Testis (tissue), 5 donors: Measurements from ENCODE around the gene RAB11A. TPM values are rescaled to one million over a fixed set of nuclear protein-coding genes. Genes with fewer than 3 reads are reported as not detected.

Source experiments
- DNase-seq: peaks from one replicate; pipeline ENCODE4 v3.0.0-alpha.2; 2019
- H3K27ac ChIP-seq, 2 donors: fragments of 200-600 bp; sonication (generic); one replicate each; pipeline ENCODE4 v1.5.1; 2019
- H3K27me3 ChIP-seq: fragments of 200-600 bp; sonication (generic); one replicate; pipeline ENCODE4 v1.5.1; 2019
- H3K36me3 ChIP-seq: fragments of 200-600 bp; sonication (generic); one replicate; pipeline ENCODE4 v1.5.1; 2017; ENCODE audit warnings: low read depth; ENCODE audit errors: missing control alignments
- H3K4me1 ChIP-seq: fragments of 200-600 bp; sonication (generic); one replicate; pipeline ENCODE4 v1.5.1; 2019
- H3K4me3 ChIP-seq, 2 donors: fragments of 200-600 bp; sonication (generic); one replicate each; pipeline ENCODE4 v1.5.1; 2017 to 2019
- H3K9me3 ChIP-seq: fragments of 200-600 bp; sonication (generic); one replicate; pipeline ENCODE4 v1.5.1; 2017
- POLR2A ChIP-seq: fragments of 450-650 bp; IDR thresholded peaks from one replicate; pipeline ENCODE4 v1.6.1; 2017; ENCODE audit warnings: antibody characterized with exemption, mild to moderate bottlenecking, moderate library complexity
- WGBS, 2 donors: methylation state at CpG; one replicate each; pipeline ENCODE4 v1.1.5; 2018; 5-methylcytosine and 5-hydroxymethylcytosine counted together
- intact Hi-C: fragments of 100-400 bp; cut with DNase I; formaldehyde crosslinking; loops from one replicate; pipeline ENCODE4 v1.15.1; 2023; ENCODE audit warnings: low total_unique reads
- long read RNA-seq, 2 donors: transcript quantifications; one replicate each; lab custom pipeline, GENCODE V29; 2026
- polyA plus RNA-seq: library from polyadenylated mRNA; stranded (reverse); fragments of 350-450 nt; fragmentation: Illumina TruSeq; extraction: RNeasy Lipid Tissue Mini Kit (QIAGEN cat#74804); gene quantifications from one replicate; pipeline ENCODE4 v1.2.3, GENCODE V29; 2014; ENCODE audit warnings: low read depth, low replicate concordance; ENCODE audit not compliant: insufficient read depth
- total RNA-seq, 2 donors: library from RNA; depleted of rRNA; stranded (reverse); fragments of >200 nt; gene quantifications; one replicate each; pipeline ENCODE4 v1.2.3, GENCODE V29; 2016
- TF ChIP-seq, protein P1 (sequence below), 3 experiments: fragments of 450-650 bp in 2 of 3; fragments of 200-600 bp in 1 of 3; sonication (generic) in 1 of 3; IDR thresholded peaks; one replicate each; pipeline ENCODE4 v1.5.1; 2016 to 2019; ENCODE audit warnings: antibody characterized with exemption in 3 of 3, mild to moderate bottlenecking in 2 of 3, moderate library complexity in 1 of 3

The RAB11A gene
- total RNA-seq, result 100 to 1,000 TPM; 221 to 307 TPM
- 546 TPM for polyA plus RNA-seq
- long read RNA-seq, donor 1, full-length matches to known transcripts, result 83 of 120 reads
- long read RNA-seq, donor 1, partial matches to known transcripts, result 11 of 120 reads
- long read RNA-seq, donor 1, other reads (novel, unspliced or antisense), result 26 of 120 reads
- long read RNA-seq, donor 2, full-length matches to known transcripts, result 59 of 88 reads
- long read RNA-seq, donor 2, partial matches to known transcripts, result 29 of 88 reads
- long read RNA-seq, donor 2, other reads (novel, unspliced or antisense), result 0 of 88 reads

DNA sequence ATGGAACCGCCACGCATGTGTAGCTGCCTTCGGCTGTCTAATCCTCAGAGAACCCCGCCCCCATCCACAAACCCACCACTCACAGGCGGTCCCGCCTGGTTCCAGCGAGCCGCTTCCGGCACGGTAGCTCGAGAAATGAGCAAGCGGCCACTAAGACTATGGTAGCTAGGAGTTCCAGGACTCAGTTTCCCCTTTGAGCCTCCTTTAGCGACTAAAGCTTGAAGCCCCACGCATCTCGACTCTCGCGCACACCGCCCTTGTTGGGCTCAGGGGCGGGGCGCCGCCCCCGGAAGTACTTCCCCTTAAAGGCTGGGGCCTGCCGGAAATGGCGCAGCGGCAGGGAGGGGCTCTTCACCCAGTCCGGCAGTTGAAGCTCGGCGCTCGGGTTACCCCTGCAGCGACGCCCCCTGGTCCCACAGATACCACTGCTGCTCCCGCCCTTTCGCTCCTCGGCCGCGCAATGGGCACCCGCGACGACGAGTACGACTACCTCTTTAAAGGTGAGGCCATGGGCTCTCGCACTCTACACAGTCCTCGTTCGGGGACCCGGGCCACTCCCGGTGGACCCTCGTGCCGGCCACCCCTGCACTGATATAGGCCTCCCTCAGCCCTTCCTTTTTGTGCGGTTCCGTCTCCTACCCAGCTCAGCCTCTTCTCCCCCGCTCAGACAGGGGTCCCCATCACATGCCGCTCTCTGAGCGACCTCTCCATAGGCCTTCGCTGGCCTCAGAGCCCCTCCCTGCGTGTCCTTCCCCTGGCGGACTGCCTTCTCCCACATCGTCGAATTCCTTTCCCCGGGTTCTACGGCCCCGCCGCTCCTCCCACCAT lies at the start of gene RAB11A:
Gene RAB11A, plus strand, starts transcription at position 366 of the 828 bp plus-strand sequence. Its CDS starts 95 bp downstream, at position 461.
- Histone ChIP-seq H3K27ac (peak within 1 kb of the TSS; percentile 92 to 97), H3K36me3 (no peaks in the 10 kb centered on the region), H3K9me3 (no peaks in the 10 kb centered on the region), H3K27me3 (no peaks in the 10 kb centered on the region), H3K4me1 (peaks cover 5% of the 10 kb centered on the region), H3K4me3 (peak within 1 kb of the TSS; percentile 66 to 95)
- peak; percentile 98 for DNase-seq
- intact Hi-C loops, result no loop called here
- WGBS, 2 donors, result 0 to 3% methylated on average over 22 to 61 of the region's 62 CpGs
- peak; percentile 93 for TF ChIP-seq POLR2A
- TF ChIP-seq, protein P1, sequence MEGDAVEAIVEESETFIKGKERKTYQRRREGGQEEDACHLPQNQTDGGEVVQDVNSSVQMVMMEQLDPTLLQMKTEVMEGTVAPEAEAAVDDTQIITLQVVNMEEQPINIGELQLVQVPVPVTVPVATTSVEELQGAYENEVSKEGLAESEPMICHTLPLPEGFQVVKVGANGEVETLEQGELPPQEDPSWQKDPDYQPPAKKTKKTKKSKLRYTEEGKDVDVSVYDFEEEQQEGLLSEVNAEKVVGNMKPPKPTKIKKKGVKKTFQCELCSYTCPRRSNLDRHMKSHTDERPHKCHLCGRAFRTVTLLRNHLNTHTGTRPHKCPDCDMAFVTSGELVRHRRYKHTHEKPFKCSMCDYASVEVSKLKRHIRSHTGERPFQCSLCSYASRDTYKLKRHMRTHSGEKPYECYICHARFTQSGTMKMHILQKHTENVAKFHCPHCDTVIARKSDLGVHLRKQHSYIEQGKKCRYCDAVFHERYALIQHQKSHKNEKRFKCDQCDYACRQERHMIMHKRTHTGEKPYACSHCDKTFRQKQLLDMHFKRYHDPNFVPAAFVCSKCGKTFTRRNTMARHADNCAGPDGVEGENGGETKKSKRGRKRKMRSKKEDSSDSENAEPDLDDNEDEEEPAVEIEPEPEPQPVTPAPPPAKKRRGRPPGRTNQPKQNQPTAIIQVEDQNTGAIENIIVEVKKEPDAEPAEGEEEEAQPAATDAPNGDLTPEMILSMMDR (IDR thresholded peaks at IDR 0.05), result no peak

DNA sequence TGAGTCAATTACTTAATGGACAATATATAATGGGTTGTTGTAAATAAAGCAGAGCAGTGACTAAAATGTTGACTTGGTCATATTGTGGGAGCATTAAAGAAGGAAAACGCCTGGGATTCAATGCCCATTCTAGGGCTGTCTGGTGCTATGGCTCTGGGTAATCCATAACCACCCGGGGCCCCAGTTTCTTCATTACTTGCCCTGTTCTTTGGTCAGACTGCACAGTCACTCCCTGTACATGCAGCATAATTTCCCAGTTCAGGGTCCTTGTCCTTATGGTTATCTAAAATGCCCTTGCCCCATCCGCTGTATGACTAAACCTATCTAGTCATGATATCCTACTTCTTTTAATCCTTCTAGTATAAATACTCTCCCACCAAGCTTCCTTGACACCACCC lies 49.7 kb upstream of the RAB11A start:
- H3K4me3 ChIP-seq, result no peak overlapping the region
- no peak overlapping the region for H3K27ac ChIP-seq
- intact Hi-C loops, result no loop called here
- 92 to 97% methylated on average over 3 of the region's 3 CpGs for WGBS, 2 donors
- H3K27me3 ChIP-seq, result no peaks in the 10 kb centered on the region
- H3K4me1 ChIP-seq, result no peaks in the 10 kb centered on the region
- no peak for DNase-seq
- H3K9me3 ChIP-seq, result no peaks in the 10 kb centered on the region
- TF ChIP-seq, protein P1 (IDR thresholded peaks at IDR 0.05), result no peak
- no peak for TF ChIP-seq POLR2A
- no peaks in the 10 kb centered on the region for H3K36me3 ChIP-seq

DNA sequence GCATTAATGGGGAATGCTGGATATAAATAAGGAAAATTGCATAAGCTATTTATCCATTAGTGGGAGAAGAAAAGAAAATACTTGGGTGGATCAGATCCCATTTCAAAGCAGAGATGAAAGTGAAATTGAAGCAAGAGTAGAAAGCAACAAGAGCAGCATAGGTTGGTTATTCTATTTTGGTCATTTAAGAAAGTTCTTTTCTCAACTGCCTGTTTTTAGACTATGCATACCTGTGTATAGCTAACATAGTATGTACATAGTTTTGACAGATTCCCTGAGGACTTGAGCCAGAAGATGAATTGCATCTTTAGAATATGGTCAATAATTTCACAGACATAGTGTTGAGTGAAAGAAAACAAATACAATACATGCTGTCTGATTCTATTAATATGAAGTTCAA lies 48.2 kb upstream of the RAB11A start:
- intact Hi-C loops, result no loop called here
- Histone ChIP-seq H3K36me3 (no peaks in the 10 kb centered on the region), H3K27ac (no peak overlapping the region), H3K4me1 (no peaks in the 10 kb centered on the region), H3K27me3 (no peaks in the 10 kb centered on the region), H3K9me3 (no peaks in the 10 kb centered on the region), H3K4me3 (no peak overlapping the region)
- TF ChIP-seq, protein P1 (IDR thresholded peaks at IDR 0.05), result no peak
- no peak for TF ChIP-seq POLR2A
- no peak for DNase-seq

DNA sequence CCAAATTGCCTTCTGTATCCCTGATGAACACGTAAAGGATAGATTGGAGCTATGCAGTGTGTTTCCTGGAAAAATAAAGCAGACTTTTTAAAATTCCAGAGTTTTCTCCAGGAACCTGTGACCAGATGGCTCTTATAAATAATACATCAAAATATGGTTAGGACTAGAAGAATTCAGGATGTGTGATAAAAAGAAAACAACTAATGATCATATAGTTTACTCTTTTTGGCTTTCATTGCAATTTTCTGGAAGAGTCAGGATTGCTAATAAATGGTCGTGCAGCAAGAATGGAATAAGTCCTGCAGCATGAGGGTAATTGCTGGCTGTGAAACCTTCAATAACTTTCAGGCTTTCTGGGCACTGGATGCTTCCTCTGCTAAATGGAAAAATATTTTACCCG lies 47.0 kb upstream of the RAB11A start:
- H3K27ac ChIP-seq, result no peak overlapping the region
- H3K4me1 ChIP-seq, result no peaks in the 10 kb centered on the region
- TF ChIP-seq, protein P1 (IDR thresholded peaks at IDR 0.05), result no peak
- no peaks in the 10 kb centered on the region for H3K27me3 ChIP-seq
- no peak overlapping the region for H3K4me3 ChIP-seq
- DNase-seq, result no peak
- WGBS, 2 donors, result 70 to 84% methylated on average over 3 of the region's 3 CpGs
- no peaks in the 10 kb centered on the region for H3K9me3 ChIP-seq
- intact Hi-C loops, result no loop called here
- no peaks in the 10 kb centered on the region for H3K36me3 ChIP-seq
